ENCODE data around the gene MS4A4A. TPM values are rescaled to one million over a fixed set of nuclear protein-coding genes. Genes with fewer than 3 reads are reported as not detected.

Gene MS4A4A
- total RNA-seq, 1 experiment from 2014 or later = not detected

- DNase-seq (ENCODE audit: low spot score) = no peak
Observed at GRCh38 chr11:60347084-60347797, 66.8 kb downstream of the MS4A4A start.

DNA sequence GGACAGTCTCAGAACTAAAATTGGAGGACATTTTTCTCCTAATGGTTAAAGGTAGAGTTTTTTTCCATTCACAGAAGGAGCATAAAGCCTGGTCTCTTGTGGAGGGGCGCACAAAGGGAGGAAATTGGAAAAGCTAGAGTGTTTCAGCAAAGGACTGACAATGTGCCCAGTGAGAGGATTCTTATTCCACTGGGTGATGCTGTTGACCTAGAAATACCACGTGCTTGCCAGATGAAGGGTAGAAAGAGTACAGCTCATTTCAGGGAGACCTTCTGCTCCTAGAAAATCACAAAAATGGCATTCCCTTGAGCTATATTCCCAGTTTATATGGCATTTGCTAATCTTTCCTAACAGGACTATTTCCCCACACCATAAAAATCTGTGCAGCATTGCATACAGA, 67.7 kb downstream of the MS4A4A start:
- no peak for DNase-seq (ENCODE audit: low spot score)

GRCh38 chr11:60349990-60350389, 69.5 kb downstream of the MS4A4A start:
- DNase-seq (ENCODE audit: low spot score) = no peak

GRCh38 chr11:60357771-60358170, 77.3 kb downstream of the MS4A4A start:
- DNase-seq (ENCODE audit: low spot score) = no peak

Other genes with a start within 250 kb of the MS4A4A start
- gene OOSP2, start 240.3 kb upstream of the MS4A4A start, total RNA-seq (2014; rRNA removed; shearing (Covaris generic)) = not detected in 2 replicates
- not detected in 2 replicates for gene MS4A3, start 224.0 kb upstream of the MS4A4A start, total RNA-seq (2014; rRNA removed; shearing (Covaris generic))
- gene MS4A2, start 192.0 kb upstream of the MS4A4A start, total RNA-seq (2014; rRNA removed; shearing (Covaris generic)) = not detected in 2 replicates
- gene MS4A6A, start 97.6 kb upstream of the MS4A4A start, total RNA-seq (2014; rRNA removed; shearing (Covaris generic)) = not detected in 2 replicates
- gene MS4A4E, start 37.5 kb upstream of the MS4A4A start, total RNA-seq (2014; rRNA removed; shearing (Covaris generic)) = not detected in 2 replicates
- not detected in 2 replicates for gene MS4A6E, start 46.6 kb downstream of the MS4A4A start, total RNA-seq (2014; rRNA removed; shearing (Covaris generic))
- gene MS4A7, start 97.9 kb downstream of the MS4A4A start, total RNA-seq (2014; rRNA removed; shearing (Covaris generic)) = not detected in 2 replicates
- not detected in 2 replicates for gene MS4A14, start 115.8 kb downstream of the MS4A4A start, total RNA-seq (2014; rRNA removed; shearing (Covaris generic))
- gene MS4A5, start 148.9 kb downstream of the MS4A4A start, total RNA-seq (2014; rRNA removed; shearing (Covaris generic)) = not detected in 2 replicates
- not detected in 2 replicates for gene MS4A1, start 175.2 kb downstream of the MS4A4A start, total RNA-seq (2014; rRNA removed; shearing (Covaris generic))
- not detected in 2 replicates for gene MS4A12, start 212.1 kb downstream of the MS4A4A start, total RNA-seq (2014; rRNA removed; shearing (Covaris generic))
- gene MS4A13, start 234.7 kb downstream of the MS4A4A start, total RNA-seq (2014; rRNA removed; shearing (Covaris generic)) = 2.3 TPM in 1 of 2 replicates, not detected in the other

Data from A172 (cell line).